Activated CD4-positive, alpha-beta T cell treated with anti-CD3 and anti-CD28 coated beads, Interleukin-2, amount 10 ng/mL, durations not matched to agents 24 days and 14 days (primary cell): ENCODE results near the gene SLC27A5. TPM values are rescaled to one million over a fixed set of nuclear protein-coding genes. Genes with fewer than 3 reads are reported as not detected.
"Not testable (repeated sequence)": the region's sequence is repeated elsewhere in the genome, so short reads cannot be mapped to it uniquely, and the experiment has no call there.

Experiments
- DNase-seq: peaks from one replicate; pipeline ENCODE4 v3.0.0; 2022
- H3K27ac Mint-ChIP-seq: one replicate; pipeline ENCODE4 v1.8.0; 2022; ENCODE audit warnings: mild to moderate bottlenecking, mixed read lengths
- H3K27me3 Mint-ChIP-seq: one replicate; pipeline ENCODE4 v1.8.0; 2022; ENCODE audit warnings: mixed read lengths
- H3K36me3 Mint-ChIP-seq: one replicate; pipeline ENCODE4 v1.8.0; 2022; ENCODE audit warnings: low read depth, mild to moderate bottlenecking, mixed read lengths
- H3K4me1 Mint-ChIP-seq: one replicate; pipeline ENCODE4 v1.8.0; 2021; ENCODE audit warnings: mixed read lengths
- H3K4me3 Mint-ChIP-seq: one replicate; pipeline ENCODE4 v1.8.0; 2022; ENCODE audit warnings: mild to moderate bottlenecking, moderate library complexity, mixed read lengths
- H3K9me3 Mint-ChIP-seq: one replicate; pipeline ENCODE4 v1.8.0; 2021; ENCODE audit warnings: mixed read lengths
- intact Hi-C: fragments of 100-400 bp; cut with micrococcal nuclease; formaldehyde crosslinking; loops from one replicate; pipeline ENCODE4 v1.15.1; 2023
- total RNA-seq: library from RNA; stranded (reverse); gene quantifications from 2 replicates; pipeline ENCODE4 v1.2.3, GENCODE V29; 2022

The SLC27A5 gene
- total RNA-seq, 1 donor from 2014 or later: 24.6 TPM

DNA sequence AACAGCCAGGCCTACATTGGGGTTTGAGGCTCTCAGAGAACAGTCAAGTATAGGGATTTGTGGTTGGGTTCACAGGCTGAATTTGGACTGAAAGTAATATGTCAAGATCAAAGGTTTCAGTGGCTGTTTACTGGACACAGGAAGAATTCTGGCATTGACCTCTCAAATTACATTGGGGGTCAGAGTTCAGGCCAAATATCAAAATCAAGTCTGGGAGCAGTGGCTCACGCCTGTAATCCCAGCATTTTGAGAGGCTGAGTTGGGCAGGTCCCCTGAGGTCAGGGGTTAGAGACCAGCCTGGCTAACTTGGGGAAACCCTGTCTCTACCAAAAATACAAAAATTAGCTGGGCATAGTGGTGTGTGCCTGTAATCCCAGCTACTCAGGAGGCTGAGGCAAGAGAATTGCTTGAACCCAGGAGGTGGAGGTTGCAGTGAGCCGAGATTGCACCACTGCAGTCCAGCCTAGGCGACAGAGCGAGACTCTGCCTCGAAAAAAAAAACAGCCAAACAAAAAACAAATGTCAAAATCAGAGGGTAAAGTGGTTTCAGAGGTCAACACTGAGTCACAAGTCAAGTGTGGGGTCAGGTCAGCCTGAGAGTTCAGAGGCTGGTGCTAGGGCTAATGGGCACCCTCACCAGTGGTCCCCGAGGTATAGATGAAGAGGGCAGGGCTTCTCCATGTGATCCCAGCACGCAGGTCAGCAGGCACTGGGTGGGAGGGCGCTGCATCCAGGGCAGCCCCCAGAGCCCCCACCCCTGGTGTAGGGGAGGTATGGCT lies 1.5 kb downstream of the SLC27A5 start:
- Mint-ChIP-seq H3K4me3 (no peak overlapping the region), H3K27me3 (no peaks in the 10 kb centered on the region), H3K9me3 (no peaks in the 10 kb centered on the region), H3K27ac (no peak overlapping the region), H3K4me1 (peaks cover 12% of the 10 kb centered on the region), H3K36me3 (peaks cover 11% of the 10 kb centered on the region)
- intact Hi-C loops: no loop called here
- DNase-seq: no peak

DNA sequence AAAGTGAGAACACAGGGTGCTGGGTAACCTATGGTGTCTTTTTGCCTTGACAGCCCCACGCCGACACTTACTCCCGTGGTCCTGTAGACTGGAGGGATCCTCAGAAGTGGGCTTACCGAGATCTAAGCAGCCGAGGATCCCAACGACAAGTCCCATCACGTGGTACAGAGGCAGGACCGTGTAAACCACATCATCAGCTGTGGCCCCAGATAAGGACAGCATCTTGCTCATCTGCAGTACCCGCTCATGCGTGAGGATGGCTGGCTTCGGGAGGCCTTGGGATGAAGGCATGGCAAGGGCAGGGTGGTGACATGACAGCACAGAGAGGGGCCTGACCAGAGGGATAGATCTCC lies 2.1 kb downstream of the SLC27A5 start:
- no peaks in the 10 kb centered on the region for H3K27me3 Mint-ChIP-seq
- intact Hi-C loops: no loop called here
- no peak overlapping the region for H3K27ac Mint-ChIP-seq
- no peaks in the 10 kb centered on the region for H3K9me3 Mint-ChIP-seq
- no peak for DNase-seq
- peaks cover 10% of the 10 kb centered on the region for H3K4me1 Mint-ChIP-seq
- H3K36me3 Mint-ChIP-seq: peaks cover 8% of the 10 kb centered on the region
- no peak overlapping the region for H3K4me3 Mint-ChIP-seq

- H3K27ac Mint-ChIP-seq, H3K27me3 Mint-ChIP-seq, H3K36me3 Mint-ChIP-seq, H3K4me1 Mint-ChIP-seq, H3K4me3 Mint-ChIP-seq, intact Hi-C loops, DNase-seq, H3K9me3 Mint-ChIP-seq: not testable (repeated sequence)
Measured at GRCh38 chr19:58507602-58508223, 4.1 kb downstream of the SLC27A5 start.

DNA sequence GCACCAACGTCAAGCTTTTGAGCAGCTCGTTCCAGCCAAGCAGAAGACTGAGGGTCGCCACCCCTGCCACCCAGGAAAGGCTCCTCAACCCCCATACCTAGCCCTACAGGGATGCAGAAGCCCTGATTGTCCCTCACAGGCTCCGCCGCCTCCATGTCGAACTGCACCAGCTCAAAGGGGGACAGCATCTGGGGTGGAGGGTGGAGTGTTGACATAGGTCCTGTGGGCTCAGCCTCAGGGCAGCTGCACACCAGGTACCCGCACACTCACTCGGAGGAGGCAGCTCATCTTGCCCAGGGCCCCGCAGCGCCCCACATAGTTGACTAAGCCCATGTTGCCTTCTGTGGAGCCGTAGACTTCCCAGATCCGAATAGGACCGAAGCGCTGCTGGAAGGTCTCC lies 11.6 kb downstream of the SLC27A5 start:
- no peak for DNase-seq
- Mint-ChIP-seq H3K4me1 (peaks cover 25% of the 10 kb centered on the region), H3K27me3 (no peaks in the 10 kb centered on the region), H3K27ac (no peak overlapping the region), H3K9me3 (peaks cover 10% of the 10 kb centered on the region), H3K36me3 (no peaks in the 10 kb centered on the region), H3K4me3 (peak overlapping the region; percentile 10)
- intact Hi-C loops: no loop called here

GRCh38 chr19:58499021-58499927 lies 12.5 kb downstream of the SLC27A5 start:
- Mint-ChIP-seq H3K27ac (peak overlapping the region; percentile 99), H3K9me3 (peaks cover 10% of the 10 kb centered on the region), H3K4me1 (peaks cover 25% of the 10 kb centered on the region), H3K36me3 (no peaks in the 10 kb centered on the region), H3K4me3 (peak overlapping the region; percentile 96), H3K27me3 (no peaks in the 10 kb centered on the region)
- DNase-seq: peak; percentile 99
- intact Hi-C loops: loop anchor here (1.0 kb wide), 5 partner anchors 10 to 59 kb away; partner anchors contain the start of genes TRIM28, ZNF132 and ZNF446

DNA sequence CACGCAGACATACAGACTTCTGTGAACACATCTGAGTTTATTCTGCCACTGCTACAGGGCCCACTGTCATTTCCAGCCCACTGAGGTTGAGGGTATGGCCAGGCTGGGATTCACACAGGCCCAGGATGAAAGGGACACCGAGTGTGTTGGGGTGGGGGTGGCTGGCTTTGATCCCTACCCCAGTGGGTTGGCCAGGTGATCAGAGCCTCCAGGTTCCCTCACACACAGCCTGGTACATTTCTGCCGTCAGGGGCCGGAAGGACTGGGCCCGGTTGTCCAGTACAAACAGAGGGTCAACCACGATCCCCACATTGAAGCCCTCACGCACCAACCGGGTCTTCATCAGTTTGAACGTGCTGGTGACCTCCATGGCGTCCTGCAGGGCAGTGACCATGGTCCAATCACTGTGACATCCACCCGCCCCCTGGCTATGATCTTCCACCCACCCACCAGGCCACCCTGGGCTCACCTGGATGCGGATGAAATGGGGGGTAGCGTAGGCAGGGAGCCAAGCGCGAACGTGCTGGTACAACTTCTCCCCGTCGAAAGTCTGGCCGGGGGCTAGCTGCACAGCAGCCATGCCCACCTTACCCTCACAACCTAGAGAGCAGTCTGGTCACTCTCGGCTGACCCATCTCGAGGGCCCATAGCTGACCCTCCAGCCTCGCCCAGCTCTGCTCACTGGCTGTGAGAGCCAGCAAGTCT lies 13.3 kb downstream of the SLC27A5 start:
- no peaks in the 10 kb centered on the region for H3K36me3 Mint-ChIP-seq
- peaks cover 10% of the 10 kb centered on the region for H3K9me3 Mint-ChIP-seq
- DNase-seq: no peak
- H3K4me1 Mint-ChIP-seq: peaks cover 25% of the 10 kb centered on the region
- intact Hi-C loops: loop anchor here (1.0 kb wide), 5 partner anchors 9 to 58 kb away; partner anchors contain the start of genes TRIM28, ZNF132 and ZNF446
- H3K27ac Mint-ChIP-seq: peak overlapping the region; percentile 99
- H3K4me3 Mint-ChIP-seq: peak overlapping the region; percentile 96
- H3K27me3 Mint-ChIP-seq: no peaks in the 10 kb centered on the region

- Mint-ChIP-seq H3K9me3 (peaks cover 10% of the 10 kb centered on the region), H3K4me1 (peaks cover 25% of the 10 kb centered on the region), H3K27me3 (no peaks in the 10 kb centered on the region), H3K27ac (peak overlapping the region; percentile 34), H3K36me3 (no peaks in the 10 kb centered on the region), H3K4me3 (peak overlapping the region; percentile 96)
- intact Hi-C loops: no loop called here
- DNase-seq: no peak
Measured at GRCh38 chr19:58497634-58498170, 14.1 kb downstream of the SLC27A5 start.

- no peak overlapping the region for H3K4me3 Mint-ChIP-seq
- H3K9me3 Mint-ChIP-seq: no peaks in the 10 kb centered on the region
- no peak for DNase-seq
- intact Hi-C loops: no loop called here
- H3K36me3 Mint-ChIP-seq: peaks cover 8% of the 10 kb centered on the region
- H3K4me1 Mint-ChIP-seq: peaks cover 12% of the 10 kb centered on the region
- H3K27ac Mint-ChIP-seq: no peak overlapping the region
- H3K27me3 Mint-ChIP-seq: no peaks in the 10 kb centered on the region
Measured at GRCh38 chr19:58492265-58492664, 19.5 kb downstream of the SLC27A5 start.

- Mint-ChIP-seq H3K9me3 (no peaks in the 10 kb centered on the region), H3K27me3 (no peaks in the 10 kb centered on the region), H3K4me1 (peaks cover 6% of the 10 kb centered on the region), H3K27ac (no peak overlapping the region), H3K4me3 (no peak overlapping the region), H3K36me3 (peaks cover 10% of the 10 kb centered on the region)
- DNase-seq: no peak
- intact Hi-C loops: no loop called here
Measured at GRCh38 chr19:58491393-58491792, 20.4 kb downstream of the SLC27A5 start.

GRCh38 chr19:58484349-58484748 lies 27.4 kb downstream of the SLC27A5 start:
- DNase-seq, H3K4me1 Mint-ChIP-seq, intact Hi-C loops, H3K27ac Mint-ChIP-seq, H3K4me3 Mint-ChIP-seq, H3K27me3 Mint-ChIP-seq, H3K9me3 Mint-ChIP-seq: not testable (repeated sequence)
- H3K36me3 Mint-ChIP-seq: peaks cover 11% of the 10 kb centered on the region

DNA sequence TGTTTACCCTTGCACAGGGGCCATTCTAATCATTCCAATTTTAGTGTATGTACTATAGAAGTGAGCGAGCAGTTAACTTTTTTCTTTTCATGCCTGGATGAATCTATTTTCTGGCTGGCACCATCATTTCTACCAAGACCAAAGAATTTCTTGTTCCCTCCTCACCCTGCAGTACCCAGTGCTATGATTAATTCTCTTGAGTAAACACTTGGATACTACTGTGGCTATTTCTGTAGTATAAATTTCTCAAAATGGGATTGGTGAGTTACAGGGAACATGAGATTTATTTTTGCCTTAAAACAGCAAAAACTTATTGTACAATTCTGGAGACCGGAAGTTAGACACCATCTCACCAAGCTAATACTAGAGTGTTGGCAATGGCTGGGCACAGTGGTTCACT lies 28.0 kb downstream of the SLC27A5 start:
- H3K27me3 Mint-ChIP-seq: no peaks in the 10 kb centered on the region
- peaks cover 15% of the 10 kb centered on the region for H3K36me3 Mint-ChIP-seq
- no peaks in the 10 kb centered on the region for H3K9me3 Mint-ChIP-seq
- no peak for DNase-seq
- intact Hi-C loops: no loop called here
- H3K4me1 Mint-ChIP-seq: no peaks in the 10 kb centered on the region
- no peak overlapping the region for H3K4me3 Mint-ChIP-seq
- H3K27ac Mint-ChIP-seq: no peak overlapping the region

DNA sequence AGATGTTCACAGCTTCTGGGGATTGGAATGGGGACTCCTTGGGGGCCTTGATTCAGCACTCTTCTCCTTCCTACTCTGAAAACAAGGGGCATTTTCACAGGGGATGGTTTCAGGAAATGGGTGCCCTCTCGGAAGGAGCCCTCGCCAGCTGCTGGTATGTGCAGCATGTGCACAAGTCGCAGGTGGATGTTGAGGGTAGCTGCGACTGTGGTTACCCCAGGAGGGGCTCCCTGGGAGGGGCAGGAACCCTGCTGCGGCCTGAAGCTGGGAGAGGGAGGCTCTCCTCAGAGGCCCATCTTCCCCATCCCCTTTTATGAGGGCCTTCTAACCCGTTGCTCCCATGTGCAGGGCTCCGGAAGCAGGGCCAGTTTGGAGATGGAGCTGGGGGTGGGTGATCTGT lies 29.4 kb downstream of the SLC27A5 start:
- no peak for DNase-seq
- intact Hi-C loops: no loop called here
- no peak overlapping the region for H3K4me3 Mint-ChIP-seq
- no peaks in the 10 kb centered on the region for H3K9me3 Mint-ChIP-seq
- H3K27me3 Mint-ChIP-seq: no peaks in the 10 kb centered on the region
- peaks cover 15% of the 10 kb centered on the region for H3K36me3 Mint-ChIP-seq
- no peak overlapping the region for H3K27ac Mint-ChIP-seq
- H3K4me1 Mint-ChIP-seq: no peaks in the 10 kb centered on the region

DNA sequence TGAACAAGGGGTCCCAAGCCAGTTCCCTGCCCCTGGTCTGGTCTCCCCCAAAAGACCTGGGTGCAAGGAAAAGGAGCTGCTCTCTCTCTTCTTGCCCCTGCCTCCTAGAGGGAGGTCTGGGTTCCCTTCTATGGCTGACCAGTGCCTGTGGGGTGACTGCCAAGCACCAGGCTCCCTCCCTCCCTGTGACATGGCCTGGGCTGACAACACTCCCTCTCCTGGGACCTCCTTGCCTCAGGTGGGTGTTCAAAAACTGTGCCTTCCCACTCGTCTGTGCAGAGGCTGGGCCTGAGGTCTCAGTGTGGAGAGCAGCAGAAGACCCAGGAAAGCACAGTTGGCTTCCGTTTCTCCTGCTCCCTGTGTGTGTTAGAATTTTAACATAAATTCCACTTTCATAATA lies 31.0 kb downstream of the SLC27A5 start:
- no peak for DNase-seq
- peaks cover 13% of the 10 kb centered on the region for H3K36me3 Mint-ChIP-seq
- H3K4me3 Mint-ChIP-seq: no peak overlapping the region
- no peaks in the 10 kb centered on the region for H3K27me3 Mint-ChIP-seq
- peaks cover 5% of the 10 kb centered on the region for H3K4me1 Mint-ChIP-seq
- intact Hi-C loops: no loop called here
- H3K9me3 Mint-ChIP-seq: no peaks in the 10 kb centered on the region
- H3K27ac Mint-ChIP-seq: no peak overlapping the region
